ENCODE data around the gene CEMIP2.

- TF ChIP-seq, protein P1, sequence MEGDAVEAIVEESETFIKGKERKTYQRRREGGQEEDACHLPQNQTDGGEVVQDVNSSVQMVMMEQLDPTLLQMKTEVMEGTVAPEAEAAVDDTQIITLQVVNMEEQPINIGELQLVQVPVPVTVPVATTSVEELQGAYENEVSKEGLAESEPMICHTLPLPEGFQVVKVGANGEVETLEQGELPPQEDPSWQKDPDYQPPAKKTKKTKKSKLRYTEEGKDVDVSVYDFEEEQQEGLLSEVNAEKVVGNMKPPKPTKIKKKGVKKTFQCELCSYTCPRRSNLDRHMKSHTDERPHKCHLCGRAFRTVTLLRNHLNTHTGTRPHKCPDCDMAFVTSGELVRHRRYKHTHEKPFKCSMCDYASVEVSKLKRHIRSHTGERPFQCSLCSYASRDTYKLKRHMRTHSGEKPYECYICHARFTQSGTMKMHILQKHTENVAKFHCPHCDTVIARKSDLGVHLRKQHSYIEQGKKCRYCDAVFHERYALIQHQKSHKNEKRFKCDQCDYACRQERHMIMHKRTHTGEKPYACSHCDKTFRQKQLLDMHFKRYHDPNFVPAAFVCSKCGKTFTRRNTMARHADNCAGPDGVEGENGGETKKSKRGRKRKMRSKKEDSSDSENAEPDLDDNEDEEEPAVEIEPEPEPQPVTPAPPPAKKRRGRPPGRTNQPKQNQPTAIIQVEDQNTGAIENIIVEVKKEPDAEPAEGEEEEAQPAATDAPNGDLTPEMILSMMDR (IDR thresholded peaks at IDR 0.05) = peak; percentile 45 to 81 (median 66)
- no peak for TF ChIP-seq POLR2A (IDR thresholded peaks at IDR 0.05)
These were observed 38.6 kb upstream of the CEMIP2 start for GRCh38 chr9:71806901-71807307.

Measured in prostate gland (tissue), 2 donors.